SK-N-SH (cell line): ENCODE results near the gene UVRAG.

Experiments
- CHD2 ChIP-seq: fragments of 150-350 bp; IDR thresholded peaks from 2 replicates; pipeline ENCODE4 v1.6.1; 2018; ENCODE audit warnings: low read length; ENCODE audit not compliant: partially characterized antibody
- CTCF ChIP-seq: fragments of 200-600 bp; sonication (generic); IDR thresholded peaks from 2 replicates; pipeline ENCODE4 v1.6.1; 2017; ENCODE audit warnings: antibody characterized with exemption, mild to moderate bottlenecking, moderate library complexity
- NFIC ChIP-seq: IDR thresholded peaks from 2 replicates; pipeline ENCODE4 v1.4.0; 2012; ENCODE audit warnings: borderline replicate concordance
- RFX5 ChIP-seq: IDR thresholded peaks from 2 replicates; pipeline ENCODE4 v1.6.1; 2012; ENCODE audit warnings: mild to moderate bottlenecking, improper control_type of control experiment, low read length

GRCh38 chr11:75775056-75775455 lies 40.0 kb upstream of the UVRAG start:
- TF ChIP-seq CTCF (no peak), RFX5 (no peak), NFIC (no peak), CHD2 (no peak)
